MM.1S (cell line): ENCODE data around the gene KRTAP4-16.
"Not testable (repeated sequence)": the region's sequence is repeated elsewhere in the genome, so short reads cannot be mapped to it uniquely, and the experiment has no call there.

ENCODE experiments used
- DNase-seq: peaks from one replicate; pipeline ENCODE4 v3.0.0-alpha.2; 2015
- H2AFZ ChIP-seq: fragments of 300-600 bp; sonication (generic); 2 replicates; pipeline ENCODE4 v1.6.0; 2016; ENCODE audit warnings: antibody characterized with exemption, low read length
- H3F3A ChIP-seq: fragments of 300-600 bp; sonication (generic); 2 replicates; pipeline ENCODE4 v1.6.1; 2016; ENCODE audit warnings: mild to moderate bottlenecking, antibody characterized with exemption, low read length, moderate library complexity, mixed read lengths; ENCODE audit not compliant: insufficient read depth
- H3K27ac ChIP-seq: fragments of 300-600 bp; sonication (generic); 2 replicates; pipeline ENCODE4 v1.5.1; 2016; ENCODE audit warnings: mild to moderate bottlenecking, low read length
- H3K27me3 ChIP-seq: fragments of 300-600 bp; sonication (generic); replicated peaks from 2 replicates; pipeline ENCODE4 v1.6.0; 2016; ENCODE audit warnings: low read length; ENCODE audit not compliant: insufficient read depth
- H3K36me3 ChIP-seq: fragments of 300-600 bp; sonication (generic); replicated peaks from 2 replicates; pipeline ENCODE4 v1.6.1; 2016; ENCODE audit warnings: mild to moderate bottlenecking, low read length, mixed read lengths; ENCODE audit not compliant: insufficient read depth
- H3K4me1 ChIP-seq: fragments of 300-600 bp; sonication (generic); 2 replicates; pipeline ENCODE4 v1.6.1; 2016; ENCODE audit warnings: low read length, mixed read lengths
- H3K4me2 ChIP-seq: fragments of 300-600 bp; sonication (generic); 2 replicates; pipeline ENCODE4 v1.6.0; 2016; ENCODE audit warnings: low read depth, low read length
- H3K4me3 ChIP-seq: fragments of 300-600 bp; sonication (generic); 2 replicates; pipeline ENCODE4 v1.5.1; 2016; ENCODE audit warnings: low read length, mixed read lengths
- H3K79me2 ChIP-seq: fragments of 300-600 bp; sonication (generic); 2 replicates; pipeline ENCODE4 v1.6.1; 2016; ENCODE audit warnings: mixed run types, low read length, mixed read lengths
- H3K9ac ChIP-seq: fragments of 300-600 bp; sonication (generic); 2 replicates; pipeline ENCODE4 v1.6.1; 2016; ENCODE audit warnings: low read length, mixed read lengths
- H3K9me2 ChIP-seq: fragments of 300-600 bp; sonication (generic); replicated peaks from 2 replicates; pipeline ENCODE4 v1.6.1; 2016; ENCODE audit warnings: mild to moderate bottlenecking, low read length, mixed read lengths; ENCODE audit not compliant: insufficient read depth
- H3K9me3 ChIP-seq: fragments of 300-600 bp; sonication (generic); replicated peaks from 2 replicates; pipeline ENCODE4 v1.6.1; 2016; ENCODE audit warnings: mild to moderate bottlenecking, low read length, mixed read lengths; ENCODE audit not compliant: insufficient read depth
- H4K20me1 ChIP-seq: fragments of 300-600 bp; sonication (generic); 2 replicates; pipeline ENCODE4 v1.6.1; 2016; ENCODE audit warnings: mild to moderate bottlenecking, low read length, moderate library complexity, mixed read lengths; ENCODE audit not compliant: insufficient read depth
- EZH2 ChIP-seq: fragments of 300-600 bp; sonication (generic); optimal IDR thresholded peaks from 2 replicates; pipeline ENCODE3; 2017; ENCODE audit warnings: low read depth, mild to moderate bottlenecking, antibody characterized with exemption, low read length, mixed read lengths
- EZH2phosphoT487 ChIP-seq: fragments of 300-600 bp; sonication (generic); IDR thresholded peaks from 2 replicates; pipeline ENCODE4 v1.6.1; 2018; ENCODE audit warnings: antibody characterized with exemption, low read length
- TF ChIP-seq, protein P1 (sequence below): fragments of 300-600 bp; sonication (generic); IDR thresholded peaks from 2 replicates; pipeline ENCODE4 v1.5.1; 2016; ENCODE audit warnings: antibody characterized with exemption, low read length, mixed read lengths

Gene KRTAP4-16

GRCh38 chr17:41065829-41066624 lies 36.0 kb downstream of the KRTAP4-16 start, which contains the start of gene KRTAP2-4:
TSS of gene KRTAP2-4 (minus strand) at chr17:41065879. CDS start at chr17:41065845, 34 bp downstream.
- Histone ChIP-seq H3K4me1 (no peaks in the 10 kb centered on the region), H3K27ac (no peak within 1 kb of the TSS), H3K9ac (no peak within 1 kb of the TSS)

DNA sequence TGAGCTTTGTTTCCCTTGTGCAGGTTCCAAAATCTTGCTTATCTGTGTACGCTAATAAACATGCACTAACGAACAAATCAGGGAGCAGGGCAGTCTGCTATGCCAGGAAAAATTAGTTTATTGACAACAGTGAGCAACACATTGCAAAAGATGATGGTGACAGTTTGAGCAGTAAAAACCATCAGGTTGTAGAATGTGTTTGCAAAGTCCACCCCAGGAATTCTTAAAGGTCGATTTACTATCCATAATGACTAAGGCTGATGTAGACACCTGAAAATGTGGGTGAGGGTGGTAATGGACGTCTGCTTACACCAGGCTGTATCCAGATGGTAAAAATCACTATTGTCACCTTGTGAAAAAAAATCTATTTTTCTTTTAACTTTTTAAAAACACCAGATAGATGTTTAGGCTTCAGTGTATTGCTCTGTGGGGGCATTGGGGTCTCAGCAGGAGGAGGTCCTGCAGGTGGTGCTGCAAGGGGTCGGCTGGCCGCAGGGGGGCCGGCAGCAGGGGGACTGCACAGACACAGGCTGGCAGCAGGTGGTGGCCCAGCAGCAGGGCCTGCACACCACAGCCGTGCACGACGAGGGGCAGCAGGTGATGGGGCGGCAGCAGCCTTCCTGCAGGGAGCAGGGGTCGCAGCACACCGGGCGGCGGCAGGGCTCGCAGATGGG lies 36.9 kb downstream of the KRTAP4-16 start:
- H3K4me1 ChIP-seq, H4K20me1 ChIP-seq, H3K36me3 ChIP-seq, H3K9me2 ChIP-seq, H3K4me2 ChIP-seq, H3K9me3 ChIP-seq, H3K9ac ChIP-seq, H3K27me3 ChIP-seq, H3K27ac ChIP-seq, H3K79me2 ChIP-seq, DNase-seq, H3K4me3 ChIP-seq, H3F3A ChIP-seq, H2AFZ ChIP-seq: not testable (repeated sequence)

More at GRCh38 chr17:41065829-41066624, 36.0 kb downstream of the KRTAP4-16 start, which contains the start of gene KRTAP2-4:
- Histone ChIP-seq H3K36me3 (no peaks in the 10 kb centered on the region), H3K4me2 (no peak within 1 kb of the TSS), H3K79me2 (no peaks in the 10 kb centered on the region), H3K9me2 (no peaks in the 10 kb centered on the region), H2AFZ (no peak within 1 kb of the TSS), H3K9me3 (no peaks in the 10 kb centered on the region), H4K20me1 (no peaks in the 10 kb centered on the region), H3F3A (no peaks in the 10 kb centered on the region), H3K27me3 (no peaks in the 10 kb centered on the region), H3K4me3 (no peak within 1 kb of the TSS)
- TF ChIP-seq EZH2phosphoT487 (no peak), EZH2 (no peak)
- TF ChIP-seq, protein P1, sequence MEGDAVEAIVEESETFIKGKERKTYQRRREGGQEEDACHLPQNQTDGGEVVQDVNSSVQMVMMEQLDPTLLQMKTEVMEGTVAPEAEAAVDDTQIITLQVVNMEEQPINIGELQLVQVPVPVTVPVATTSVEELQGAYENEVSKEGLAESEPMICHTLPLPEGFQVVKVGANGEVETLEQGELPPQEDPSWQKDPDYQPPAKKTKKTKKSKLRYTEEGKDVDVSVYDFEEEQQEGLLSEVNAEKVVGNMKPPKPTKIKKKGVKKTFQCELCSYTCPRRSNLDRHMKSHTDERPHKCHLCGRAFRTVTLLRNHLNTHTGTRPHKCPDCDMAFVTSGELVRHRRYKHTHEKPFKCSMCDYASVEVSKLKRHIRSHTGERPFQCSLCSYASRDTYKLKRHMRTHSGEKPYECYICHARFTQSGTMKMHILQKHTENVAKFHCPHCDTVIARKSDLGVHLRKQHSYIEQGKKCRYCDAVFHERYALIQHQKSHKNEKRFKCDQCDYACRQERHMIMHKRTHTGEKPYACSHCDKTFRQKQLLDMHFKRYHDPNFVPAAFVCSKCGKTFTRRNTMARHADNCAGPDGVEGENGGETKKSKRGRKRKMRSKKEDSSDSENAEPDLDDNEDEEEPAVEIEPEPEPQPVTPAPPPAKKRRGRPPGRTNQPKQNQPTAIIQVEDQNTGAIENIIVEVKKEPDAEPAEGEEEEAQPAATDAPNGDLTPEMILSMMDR: no peak
- DNase-seq: no peak

DNA sequence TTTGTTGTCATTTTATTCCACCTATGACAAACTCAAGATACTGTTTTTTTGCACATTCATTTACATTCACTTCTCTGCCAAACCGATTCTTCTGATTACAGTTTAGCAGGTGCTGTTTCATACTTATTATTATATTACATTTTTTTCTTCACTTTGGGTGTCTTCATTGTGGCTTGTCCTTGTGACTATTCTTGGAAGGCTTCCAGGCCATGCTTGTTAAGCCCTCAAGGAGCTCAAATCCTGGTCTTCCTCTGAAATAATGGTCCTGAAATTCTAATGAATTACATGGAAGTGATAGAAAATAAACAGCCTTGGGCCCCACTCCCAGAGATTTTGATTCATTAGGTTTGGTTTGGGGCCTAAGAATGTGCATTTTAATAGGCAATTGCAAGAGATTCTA lies 37.7 kb downstream of the KRTAP4-16 start:
- no peaks in the 10 kb centered on the region for H3K79me2 ChIP-seq
- no peaks in the 10 kb centered on the region for H3K4me1 ChIP-seq
- H3K27ac ChIP-seq: no peak overlapping the region
- H3K9me3 ChIP-seq: no peaks in the 10 kb centered on the region
- H3K4me2 ChIP-seq: no peak overlapping the region
- DNase-seq: no peak
- no peaks in the 10 kb centered on the region for H3K9me2 ChIP-seq
- TF ChIP-seq EZH2: no peak
- TF ChIP-seq, protein P1: no peak
- no peak for TF ChIP-seq EZH2phosphoT487
- H4K20me1 ChIP-seq: no peaks in the 10 kb centered on the region
- H3K9ac ChIP-seq: no peak overlapping the region
- H3K36me3 ChIP-seq: no peaks in the 10 kb centered on the region
- no peak overlapping the region for H3K4me3 ChIP-seq
- H3K27me3 ChIP-seq: no peaks in the 10 kb centered on the region
- no peaks in the 10 kb centered on the region for H3F3A ChIP-seq
- no peak overlapping the region for H2AFZ ChIP-seq

DNA sequence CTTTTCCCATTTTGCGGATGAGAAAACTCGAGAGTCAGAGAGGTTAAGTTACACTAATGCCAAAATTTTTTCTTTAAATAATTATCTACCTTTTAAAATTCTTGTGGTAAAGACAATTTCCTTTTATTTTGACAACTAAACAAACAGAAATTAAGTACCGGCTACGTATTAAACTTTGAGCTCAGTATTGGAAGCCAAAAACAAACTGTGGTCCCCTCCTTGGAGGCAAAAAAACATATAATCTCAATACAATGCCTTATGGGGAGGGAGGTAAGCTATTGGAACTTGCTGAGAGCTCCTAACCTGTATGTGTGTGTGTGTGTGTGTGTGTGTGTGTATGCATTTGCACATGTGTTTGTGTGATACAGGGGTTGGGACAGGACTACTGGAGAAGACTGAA lies 38.6 kb downstream of the KRTAP4-16 start:
- H3K27me3 ChIP-seq: no peaks in the 10 kb centered on the region
- H3K4me3 ChIP-seq: no peak overlapping the region
- H3K79me2 ChIP-seq: no peaks in the 10 kb centered on the region
- no peak overlapping the region for H3K4me2 ChIP-seq
- H3F3A ChIP-seq: no peaks in the 10 kb centered on the region
- H3K9ac ChIP-seq: no peak overlapping the region
- H4K20me1 ChIP-seq: no peaks in the 10 kb centered on the region
- no peak overlapping the region for H2AFZ ChIP-seq
- no peaks in the 10 kb centered on the region for H3K4me1 ChIP-seq
- H3K9me3 ChIP-seq: no peaks in the 10 kb centered on the region
- no peak overlapping the region for H3K27ac ChIP-seq
- TF ChIP-seq EZH2phosphoT487 (no peak), EZH2 (no peak)
- TF ChIP-seq, protein P1: no peak
- no peaks in the 10 kb centered on the region for H3K36me3 ChIP-seq
- H3K9me2 ChIP-seq: no peaks in the 10 kb centered on the region
- no peak for DNase-seq
